GM23248 (cell line): Measurements from ENCODE around the gene IGF2. TPM values are rescaled to one million over a fixed set of nuclear protein-coding genes. Genes with fewer than 3 reads are reported as not detected.

Experiments
- DNase-seq: peaks from one replicate; pipeline ENCODE4 v3.0.0-alpha.2; 2015
- H2AFZ ChIP-seq: fragments of 200-600 bp; sonication (generic); 2 replicates; pipeline ENCODE4 v1.6.1; 2016; ENCODE audit warnings: antibody characterized with exemption
- H3F3A ChIP-seq: fragments of 200-600 bp; sonication (generic); 2 replicates; pipeline ENCODE4 v1.6.1; 2016; ENCODE audit warnings: mild to moderate bottlenecking, antibody characterized with exemption, mixed run types; ENCODE audit not compliant: insufficient read depth
- H3K27ac ChIP-seq: fragments of 200-600 bp; sonication (generic); 2 replicates; pipeline ENCODE4 v1.5.1; 2016; ENCODE audit warnings: mild to moderate bottlenecking
- H3K27me3 ChIP-seq: fragments of 200-600 bp; sonication (generic); replicated peaks from 2 replicates; pipeline ENCODE4 v1.6.1; 2016; ENCODE audit warnings: mild to moderate bottlenecking; ENCODE audit not compliant: insufficient read depth
- H3K36me3 ChIP-seq: fragments of 200-600 bp; sonication (generic); 2 replicates; pipeline ENCODE4 v1.6.1; 2016; ENCODE audit warnings: low read depth, mild to moderate bottlenecking
- H3K4me1 ChIP-seq: fragments of 200-600 bp; sonication (generic); 2 replicates; pipeline ENCODE4 v1.6.1; 2016; ENCODE audit warnings: mild to moderate bottlenecking; ENCODE audit not compliant: insufficient read depth
- H3K4me2 ChIP-seq: fragments of 200-600 bp; sonication (generic); one replicate; pipeline ENCODE4 v1.6.1; 2016; ENCODE audit warnings: mild to moderate bottlenecking; ENCODE audit not compliant: unreplicated experiment
- H3K4me3 ChIP-seq: fragments of 200-600 bp; sonication (generic); 2 replicates; pipeline ENCODE4 v1.5.1; 2016; ENCODE audit warnings: mild to moderate bottlenecking
- H3K79me2 ChIP-seq: fragments of 200-600 bp; sonication (generic); 2 replicates; pipeline ENCODE4 v1.6.1; 2016; ENCODE audit warnings: mild to moderate bottlenecking; ENCODE audit not compliant: insufficient read depth
- H3K9ac ChIP-seq: fragments of 200-600 bp; sonication (generic); 2 replicates; pipeline ENCODE4 v1.6.1; 2016; ENCODE audit warnings: mild to moderate bottlenecking
- H3K9me2 ChIP-seq: fragments of 200-600 bp; sonication (generic); 2 replicates; pipeline ENCODE4 v1.6.1; 2016; ENCODE audit warnings: mixed run types, mild to moderate bottlenecking, moderate library complexity; ENCODE audit not compliant: insufficient read depth
- H3K9me3 ChIP-seq: fragments of 200-600 bp; sonication (generic); one replicate; pipeline ENCODE4 v1.6.1; 2017; ENCODE audit warnings: low read depth
- H4K20me1 ChIP-seq: fragments of 200-600 bp; sonication (generic); 2 replicates; pipeline ENCODE4 v1.6.0; 2016; ENCODE audit not compliant: insufficient read depth
- EZH2 ChIP-seq: fragments of 200-600 bp; sonication (generic); IDR thresholded peaks from 2 replicates; pipeline ENCODE4 v1.6.1; 2018; ENCODE audit warnings: antibody characterized with exemption, mild to moderate bottlenecking; ENCODE audit not compliant: insufficient read depth, poor library complexity, severe bottlenecking
- EZH2phosphoT487 ChIP-seq: fragments of 200-600 bp; sonication (generic); IDR thresholded peaks from 2 replicates; pipeline ENCODE4 v1.6.1; 2018; ENCODE audit warnings: antibody characterized with exemption, moderate library complexity, mild to moderate bottlenecking, low read depth; ENCODE audit not compliant: insufficient read depth
- WGBS, 2 experiments: methylation state at CpG; one replicate each; pipeline ENCODE4 v1.1.6; 2015 to 2017; ENCODE audit warnings: low lambda C conversion rate in 2 of 2, low coverage in 1 of 2; ENCODE audit errors: missing lambda C conversion rate in 2 of 2; 5-methylcytosine and 5-hydroxymethylcytosine counted together
- in situ Hi-C: fragments of 300-500 bp; cut with MboI; formaldehyde crosslinking; loops from 2 replicates; pipeline ENCODE4 v1.15.0; 2020
- polyA plus RNA-seq: library from polyadenylated mRNA; unstranded; fragments of >200 nt; fragmentation: Nextera tagmentation; extraction: Ambion mirVana; gene quantifications from 2 replicates; pipeline ENCODE4 v1.2.1, GENCODE V29; 2016
- total RNA-seq: library from RNA; depleted of rRNA; stranded (reverse); fragments of >200 nt; shearing (Covaris generic); gene quantifications from 2 replicates; pipeline ENCODE4 v1.2.3, GENCODE V29; 2014

Gene IGF2
- total and polyA plus RNA-seq, 2 experiments from 2014 or later, result 0.06 TPM; not detected in 1

DNA sequence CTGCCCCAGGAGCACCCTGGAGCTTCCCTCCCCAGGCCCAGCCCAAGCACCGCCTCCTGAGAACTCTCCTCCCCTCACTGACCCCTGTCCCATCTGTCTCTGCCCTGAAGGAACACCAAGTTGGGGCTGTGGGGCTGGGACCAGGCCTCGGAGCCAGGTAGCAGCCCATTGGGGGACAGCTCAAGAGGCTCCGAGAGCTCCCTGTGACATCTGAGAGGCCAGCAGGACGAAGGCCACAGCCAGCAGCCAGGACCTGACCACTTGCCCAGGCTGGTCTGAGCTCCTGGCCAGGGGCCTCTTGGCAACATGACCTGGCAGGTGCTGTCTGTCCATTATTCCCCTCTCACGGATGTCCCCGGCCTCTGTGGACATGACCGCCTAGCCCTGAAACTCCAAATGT lies 33.7 kb downstream of the IGF2 start:
- Histone ChIP-seq H3K4me3 (no peak overlapping the region), H3K9me2 (no peaks in the 10 kb centered on the region), H4K20me1 (no peaks in the 10 kb centered on the region), H3K79me2 (no peaks in the 10 kb centered on the region), H3K4me2 (no peak overlapping the region), H2AFZ (no peak overlapping the region), H3K27me3 (0 out of 2 replicates have a peak, but pooled peaks cover 25% of the 10 kb centered on the region), H3K9me3 (no peaks in the 10 kb centered on the region), H3K36me3 (no peaks in the 10 kb centered on the region), H3K9ac (no peak overlapping the region), H3K4me1 (no peaks in the 10 kb centered on the region), H3K27ac (no peak overlapping the region), H3F3A (no peaks in the 10 kb centered on the region)
- DNase-seq, result no peak
- 45 to 58% methylated on average over 7 of the region's 7 CpGs for WGBS, 2 experiments
- in situ Hi-C loops, result no loop called here
- no peak for TF ChIP-seq EZH2
- TF ChIP-seq EZH2phosphoT487, result no peak

GRCh38 chr11:2104524-2105440 lies 34.4 kb downstream of the IGF2 start:
- Histone ChIP-seq H3K79me2 (no peaks in the 10 kb centered on the region), H3K9me2 (no peaks in the 10 kb centered on the region), H3K9me3 (no peaks in the 10 kb centered on the region), H3K27ac (no peak overlapping the region), H3K4me2 (no peak overlapping the region), H3K27me3 (0 out of 2 replicates have a peak, but pooled peaks cover 20% of the 10 kb centered on the region), H3K9ac (no peak overlapping the region), H2AFZ (no peak overlapping the region), H3K4me3 (no peak overlapping the region), H3K36me3 (no peaks in the 10 kb centered on the region), H4K20me1 (no peaks in the 10 kb centered on the region), H3K4me1 (no peaks in the 10 kb centered on the region), H3F3A (no peaks in the 10 kb centered on the region)
- no peak for DNase-seq
- TF ChIP-seq EZH2phosphoT487 (no peak), EZH2 (no peak)
- in situ Hi-C loops, result no loop called here
- 68 to 73% methylated on average over 18 of the region's 18 CpGs for WGBS, 2 experiments

GRCh38 chr11:2103668-2104523 lies 35.3 kb downstream of the IGF2 start:
- Histone ChIP-seq H3K4me2 (no peak overlapping the region), H3K4me1 (no peaks in the 10 kb centered on the region), H3K9ac (no peak overlapping the region), H2AFZ (no peak overlapping the region), H3K36me3 (no peaks in the 10 kb centered on the region), H3K9me2 (no peaks in the 10 kb centered on the region), H4K20me1 (no peaks in the 10 kb centered on the region), H3K27ac (no peak overlapping the region), H3K79me2 (no peaks in the 10 kb centered on the region), H3K9me3 (no peaks in the 10 kb centered on the region), H3K27me3 (0 out of 2 replicates have a peak, but pooled peaks cover 14% of the 10 kb centered on the region), H3K4me3 (no peak overlapping the region), H3F3A (no peaks in the 10 kb centered on the region)
- TF ChIP-seq EZH2phosphoT487, result no peak
- TF ChIP-seq EZH2, result no peak
- 74 to 76% methylated on average over 24 to 25 of the region's 25 CpGs for WGBS, 2 experiments
- in situ Hi-C loops, result no loop called here
- no peak for DNase-seq

DNA sequence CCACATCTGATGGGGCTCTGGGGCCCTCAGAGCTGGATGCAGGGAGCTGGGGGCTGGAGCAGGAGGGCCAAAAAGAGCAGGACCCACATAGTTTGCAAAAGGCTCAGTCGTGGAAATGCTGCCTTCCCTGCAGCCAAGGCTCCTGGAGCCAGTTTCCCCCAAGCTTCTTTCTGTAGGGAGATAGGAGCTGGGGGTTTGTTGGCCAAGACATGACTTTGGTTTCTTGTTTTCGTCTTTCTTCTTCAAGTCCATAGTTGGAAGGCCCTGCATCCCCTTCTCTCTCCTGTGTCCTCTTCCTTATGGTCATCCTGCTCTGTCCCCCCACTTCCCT lies 36.3 kb downstream of the IGF2 start:
- TF ChIP-seq EZH2, result no peak
- TF ChIP-seq EZH2phosphoT487, result no peak
- Histone ChIP-seq H3K9me3 (no peaks in the 10 kb centered on the region), H3K79me2 (no peaks in the 10 kb centered on the region), H3K27ac (no peak overlapping the region), H4K20me1 (no peaks in the 10 kb centered on the region), H3K4me1 (0 out of 2 replicates have a peak, but pooled peaks cover 1% of the 10 kb centered on the region), H3F3A (no peaks in the 10 kb centered on the region), H3K4me2 (no peak overlapping the region), H3K9ac (no peak overlapping the region), H2AFZ (no peak overlapping the region), H3K27me3 (0 out of 2 replicates have a peak, but pooled peaks cover 6% of the 10 kb centered on the region), H3K4me3 (no peak overlapping the region), H3K36me3 (no peaks in the 10 kb centered on the region), H3K9me2 (no peaks in the 10 kb centered on the region)
- WGBS, 2 experiments, result 35 to 37% methylated on average over 2 of the region's 2 CpGs
- no peak for DNase-seq
- in situ Hi-C loops, result no loop called here
